BLaER1 (cell line): ENCODE results near the gene COL23A1.
A peak's percentile ranks its signal among the peaks of the same experiment; 100 is the strongest.

Experiments
- H3K27ac ChIP-seq: shearing (Covaris generic); formaldehyde crosslinking; 2 replicates; pipeline ENCODE4 v1.8.1; 2022
- H3K27me3 ChIP-seq: shearing (Covaris generic); formaldehyde crosslinking; 2 replicates; pipeline ENCODE4 v1.8.1; 2022
- H3K36me3 ChIP-seq: shearing (Covaris generic); formaldehyde crosslinking; 2 replicates; pipeline ENCODE4 v1.8.1; 2022
- H3K4me1 ChIP-seq: shearing (Covaris generic); formaldehyde crosslinking; 2 replicates; pipeline ENCODE4 v1.8.1; 2022
- H3K4me2 ChIP-seq: shearing (Covaris generic); formaldehyde crosslinking; 2 replicates; pipeline ENCODE4 v1.8.1; 2022
- H3K4me3 ChIP-seq: shearing (Covaris generic); formaldehyde crosslinking; 2 replicates; pipeline ENCODE4 v1.8.1; 2022
- H3K9ac ChIP-seq: shearing (Covaris generic); formaldehyde crosslinking; 2 replicates; pipeline ENCODE4 v1.8.1; 2022
- H3K9me3 ChIP-seq: shearing (Covaris generic); formaldehyde crosslinking; 2 replicates; pipeline ENCODE4 v1.8.1; 2022
- H4K20me1 ChIP-seq: shearing (Covaris generic); formaldehyde crosslinking; 2 replicates; pipeline ENCODE4 v1.8.1; 2022
- Cebpa-rat ChIP-seq: shearing (Covaris generic); IDR thresholded peaks from 2 replicates; pipeline ENCODE4 v1.8.1; 2022

COL23A1 gene

GRCh38 chr5:178387061-178387855, 202.9 kb downstream of the COL23A1 start:
- Histone ChIP-seq H3K9ac (no peak overlapping the region), H3K4me1 (peaks cover 27% of the 10 kb centered on the region), H4K20me1 (peaks cover 8% of the 10 kb centered on the region; the same call in 1 of the 2 replicates), H3K9me3 (no peaks in the 10 kb centered on the region), H3K27me3 (no peaks in the 10 kb centered on the region), H3K4me2 (no peak overlapping the region), H3K27ac (no peak overlapping the region), H3K4me3 (no peak overlapping the region), H3K36me3 (no peaks in the 10 kb centered on the region)
- TF ChIP-seq Cebpa-rat = no peak

GRCh38 chr5:178386336-178386931, 203.8 kb downstream of the COL23A1 start:
- TF ChIP-seq Cebpa-rat = no peak
- Histone ChIP-seq H3K4me1 (peaks cover 35% of the 10 kb centered on the region), H3K27ac (no peak overlapping the region)

GRCh38 chr5:178385496-178385890, 204.7 kb downstream of the COL23A1 start:
- Histone ChIP-seq H3K4me2 (peak overlapping the region; percentile 44), H3K9me3 (no peaks in the 10 kb centered on the region), H4K20me1 (peaks cover 22% of the 10 kb centered on the region; the same call in 1 of the 2 replicates), H3K36me3 (no peaks in the 10 kb centered on the region), H3K4me3 (no peak overlapping the region), H3K27me3 (no peaks in the 10 kb centered on the region), H3K4me1 (peaks cover 44% of the 10 kb centered on the region), H3K27ac (no peak overlapping the region), H3K9ac (no peak overlapping the region)
- no peak for TF ChIP-seq Cebpa-rat

More at GRCh38 chr5:178386336-178386931, 203.8 kb downstream of the COL23A1 start:
- H3K4me3 ChIP-seq = no peak overlapping the region
- no peak overlapping the region for H3K4me2 ChIP-seq
- no peak overlapping the region for H3K9ac ChIP-seq
- no peaks in the 10 kb centered on the region for H3K27me3 ChIP-seq
- no peaks in the 10 kb centered on the region for H3K9me3 ChIP-seq
- H3K36me3 ChIP-seq = no peaks in the 10 kb centered on the region
- H4K20me1 ChIP-seq = peaks cover 12% of the 10 kb centered on the region; the same call in 1 of the 2 replicates

GRCh38 chr5:178384816-178385495, 205.2 kb downstream of the COL23A1 start:
- peaks cover 49% of the 10 kb centered on the region for H3K4me1 ChIP-seq
- H3K36me3 ChIP-seq = no peaks in the 10 kb centered on the region
- H3K4me2 ChIP-seq = peak overlapping the region; percentile 44
- H3K27ac ChIP-seq = no peak overlapping the region
- H3K9ac ChIP-seq = no peak overlapping the region
- H4K20me1 ChIP-seq = peaks cover 25% of the 10 kb centered on the region; the same call in 1 of the 2 replicates
- no peaks in the 10 kb centered on the region for H3K27me3 ChIP-seq
- TF ChIP-seq Cebpa-rat = no peak
- H3K4me3 ChIP-seq = no peak overlapping the region
- H3K9me3 ChIP-seq = no peaks in the 10 kb centered on the region

- no peaks in the 10 kb centered on the region for H3K36me3 ChIP-seq
- H3K27ac ChIP-seq = no peak overlapping the region
- H3K4me3 ChIP-seq = no peak overlapping the region
- no peaks in the 10 kb centered on the region for H3K27me3 ChIP-seq
- H3K4me2 ChIP-seq = peak overlapping the region; percentile 71; the same call in 1 of the 2 replicates
- no peak overlapping the region for H3K9ac ChIP-seq
- no peaks in the 10 kb centered on the region for H3K9me3 ChIP-seq
- H3K4me1 ChIP-seq = peaks cover 49% of the 10 kb centered on the region
- peaks cover 25% of the 10 kb centered on the region; the same call in 1 of the 2 replicates for H4K20me1 ChIP-seq
- no peak for TF ChIP-seq Cebpa-rat
Observed at GRCh38 chr5:178383919-178384815, 206.0 kb downstream of the COL23A1 start.

GRCh38 chr5:178383301-178383918, 206.8 kb downstream of the COL23A1 start:
- H3K9me3 ChIP-seq = no peaks in the 10 kb centered on the region
- H3K9ac ChIP-seq = no peak overlapping the region
- H3K4me2 ChIP-seq = peak overlapping the region; percentile 71
- H3K36me3 ChIP-seq = no peaks in the 10 kb centered on the region
- no peak overlapping the region for H3K4me3 ChIP-seq
- H3K27ac ChIP-seq = no peak overlapping the region
- TF ChIP-seq Cebpa-rat = no peak
- peaks cover 25% of the 10 kb centered on the region; the same call in 1 of the 2 replicates for H4K20me1 ChIP-seq
- no peaks in the 10 kb centered on the region for H3K27me3 ChIP-seq
- H3K4me1 ChIP-seq = peaks cover 49% of the 10 kb centered on the region

GRCh38 chr5:178382754-178383164, 207.4 kb downstream of the COL23A1 start:
- Histone ChIP-seq H3K4me1 (peaks cover 50% of the 10 kb centered on the region), H3K9me3 (no peaks in the 10 kb centered on the region), H3K36me3 (no peaks in the 10 kb centered on the region), H3K9ac (no peak overlapping the region), H3K4me3 (no peak overlapping the region), H4K20me1 (peaks cover 25% of the 10 kb centered on the region; the same call in 1 of the 2 replicates), H3K4me2 (peak overlapping the region; percentile 71), H3K27me3 (no peaks in the 10 kb centered on the region), H3K27ac (no peak overlapping the region)
- TF ChIP-seq Cebpa-rat = no peak

- Histone ChIP-seq H3K4me3 (no peak overlapping the region), H3K27ac (no peak overlapping the region), H3K9me3 (no peaks in the 10 kb centered on the region), H3K4me1 (peaks cover 57% of the 10 kb centered on the region), H4K20me1 (peaks cover 25% of the 10 kb centered on the region; the same call in 1 of the 2 replicates), H3K4me2 (peak overlapping the region; percentile 71), H3K9ac (no peak overlapping the region), H3K36me3 (no peaks in the 10 kb centered on the region), H3K27me3 (no peaks in the 10 kb centered on the region)
- TF ChIP-seq Cebpa-rat = no peak
Observed at GRCh38 chr5:178381921-178382695, 208.1 kb downstream of the COL23A1 start.
